H1 (cell line): ENCODE results near the gene HHIP. TPM values are rescaled to one million over a fixed set of nuclear protein-coding genes. Genes with fewer than 3 reads are reported as not detected.

Experiments used
- CREB1 ChIP-seq: IDR thresholded peaks from 2 replicates; pipeline ENCODE4 v1.6.1; 2012; ENCODE audit warnings: inconsistent platforms
- EGR1 ChIP-seq: IDR thresholded peaks from 2 replicates; pipeline ENCODE4 v1.6.1; 2011; ENCODE audit warnings: low read depth, low read length, borderline replicate concordance
- polyA plus RNA-seq, 7 experiments: library from polyadenylated mRNA; depleted of rRNA in 3 of 7; stranded (reverse) in 5 of 7; unstranded in 2 of 7; fragments of >200 nt in 5 of 7; fragments of 200-250 nt in 2 of 7; gene quantifications; 1 replicate in 5 of 7; 2 replicates in 1 of 7; 4 replicates in 1 of 7; pipeline versions ENCODE4 v1.2.1 to v1.2.3, GENCODE V29; 2011 to 2013; ENCODE audit warnings: missing spikeins in 2 of 7, mixed read lengths in 2 of 7
- total RNA-seq: library from RNA; stranded (reverse); fragmentation: NEBNext Ultra II Directional; extraction: Animal tissue kit (Norgen Biotek cat#: 25700); gene quantifications from 2 replicates; pipeline ENCODE4 v1.2.1, GENCODE V29; 2021
- TF ChIP-seq, protein P1 (sequence below): IDR thresholded peaks from 2 replicates; pipeline ENCODE4 v1.6.1; 2012; ENCODE audit warnings: low read length, inconsistent platforms

The HHIP gene
- total and polyA plus RNA-seq, 2 of the 8 experiments (the other 6 are each of a cell fraction or from before 2014, with no cell fraction given), result 0.05 to 1.3 TPM

DNA sequence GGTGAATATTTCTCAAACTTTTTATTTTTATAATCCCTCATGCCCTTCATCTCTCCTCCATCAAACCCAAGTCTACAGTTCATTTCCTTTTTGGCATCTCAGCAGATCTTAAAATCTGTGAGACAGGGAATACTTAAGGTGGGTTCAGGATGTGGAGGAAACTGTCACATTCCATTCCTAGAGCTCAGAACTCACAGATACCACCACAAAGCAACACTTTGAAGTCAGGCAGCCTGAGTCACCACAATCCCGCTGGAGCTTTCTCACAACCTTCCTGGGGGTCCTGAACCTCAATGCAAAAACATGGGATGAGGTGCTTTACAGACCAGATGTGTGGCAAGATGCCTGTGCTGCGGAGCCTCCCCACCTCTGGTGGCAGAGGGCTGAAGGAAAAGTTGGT lies 63.2 kb downstream of the HHIP start (continued):
- TF ChIP-seq, protein P1, sequence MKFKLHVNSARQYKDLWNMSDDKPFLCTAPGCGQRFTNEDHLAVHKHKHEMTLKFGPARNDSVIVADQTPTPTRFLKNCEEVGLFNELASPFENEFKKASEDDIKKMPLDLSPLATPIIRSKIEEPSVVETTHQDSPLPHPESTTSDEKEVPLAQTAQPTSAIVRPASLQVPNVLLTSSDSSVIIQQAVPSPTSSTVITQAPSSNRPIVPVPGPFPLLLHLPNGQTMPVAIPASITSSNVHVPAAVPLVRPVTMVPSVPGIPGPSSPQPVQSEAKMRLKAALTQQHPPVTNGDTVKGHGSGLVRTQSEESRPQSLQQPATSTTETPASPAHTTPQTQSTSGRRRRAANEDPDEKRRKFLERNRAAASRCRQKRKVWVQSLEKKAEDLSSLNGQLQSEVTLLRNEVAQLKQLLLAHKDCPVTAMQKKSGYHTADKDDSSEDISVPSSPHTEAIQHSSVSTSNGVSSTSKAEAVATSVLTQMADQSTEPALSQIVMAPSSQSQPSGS, result no peak
- TF ChIP-seq EGR1, result no peak
- TF ChIP-seq CREB1, result no peak
